ENCODE measurements around the gene MYO3B.
"Not testable (repeated sequence)": the region's sequence is repeated elsewhere in the genome, so short reads cannot be mapped to it uniquely, and the experiment has no call there.

MYO3B gene

GRCh38 chr2:170524828-170525565 lies 347.1 kb downstream of the MYO3B start:
- DNase-seq: no peak

GRCh38 chr2:170525566-170525900 lies 347.6 kb downstream of the MYO3B start:
- no peak for DNase-seq

- DNase-seq: peak; percentile 57
Measured at GRCh38 chr2:170530284-170530745, 352.4 kb downstream of the MYO3B start.

- no peak for DNase-seq
Measured at GRCh38 chr2:170530803-170531564, 353.0 kb downstream of the MYO3B start.

- DNase-seq: no peak
Measured at GRCh38 chr2:170531876-170532275, 353.9 kb downstream of the MYO3B start.

- no peak for DNase-seq
Measured at GRCh38 chr2:170533156-170533555, 355.2 kb downstream of the MYO3B start.

GRCh38 chr2:170535552-170535951 lies 357.6 kb downstream of the MYO3B start:
- DNase-seq: no peak

- no peak for DNase-seq
Measured at GRCh38 chr2:170544817-170545216, 366.9 kb downstream of the MYO3B start.

GRCh38 chr2:170548304-170548703 lies 370.4 kb downstream of the MYO3B start:
- DNase-seq: no peak

- DNase-seq: no peak
Measured at GRCh38 chr2:170550501-170550900, 372.6 kb downstream of the MYO3B start.

GRCh38 chr2:170551899-170552298 lies 374.0 kb downstream of the MYO3B start:
- DNase-seq: not testable (repeated sequence)

- no peak for DNase-seq
Measured at GRCh38 chr2:170553748-170554147, 375.8 kb downstream of the MYO3B start.

GRCh38 chr2:170554278-170554955 lies 376.5 kb downstream of the MYO3B start:
- DNase-seq: no peak

- DNase-seq: no peak
Measured at GRCh38 chr2:170562928-170563327, 385.0 kb downstream of the MYO3B start.

- DNase-seq: no peak
Measured at GRCh38 chr2:170563401-170563800, 385.5 kb downstream of the MYO3B start.

GRCh38 chr2:170566138-170566537 lies 388.2 kb downstream of the MYO3B start:
- no peak for DNase-seq

- no peak for DNase-seq
Measured at GRCh38 chr2:170567429-170567828, 389.5 kb downstream of the MYO3B start.

GRCh38 chr2:170568511-170568910 lies 390.6 kb downstream of the MYO3B start:
- no peak for DNase-seq

GRCh38 chr2:170571612-170572011 lies 393.7 kb downstream of the MYO3B start:
- DNase-seq: no peak

- no peak for DNase-seq
Measured at GRCh38 chr2:170573671-170574070, 395.7 kb downstream of the MYO3B start.

GRCh38 chr2:170576296-170576695 lies 398.3 kb downstream of the MYO3B start:
- DNase-seq: no peak

GRCh38 chr2:170577356-170577755 lies 399.4 kb downstream of the MYO3B start:
- no peak for DNase-seq

- DNase-seq: no peak
Measured at GRCh38 chr2:170578606-170579005, 400.7 kb downstream of the MYO3B start.

- no peak for DNase-seq
Measured at GRCh38 chr2:170579511-170579910, 401.6 kb downstream of the MYO3B start.

Data from retina (tissue), 1 donor.